DOHH2 (cell line): ENCODE results near the gene COL8A1.

Experiments used
- CTCF ChIP-seq: fragments of 200-600 bp; sonication (generic); IDR thresholded peaks from one replicate; pipeline ENCODE4 v1.5.1; 2014; ENCODE audit warnings: antibody characterized with exemption, mild to moderate bottlenecking, low read depth, low read length; ENCODE audit not compliant: poor library complexity, severe bottlenecking
- EZH2phosphoT487 ChIP-seq: fragments of 200-600 bp; sonication (generic); IDR thresholded peaks from 2 replicates; pipeline ENCODE4 v1.6.1; 2017; ENCODE audit warnings: borderline replicate concordance, mild to moderate bottlenecking, antibody characterized with exemption, low read length, moderate library complexity, mixed read lengths

- TF ChIP-seq CTCF (no peak), EZH2phosphoT487 (no peak)
These were observed 200.4 kb downstream of the COL8A1 start for GRCh38 chr3:99838755-99839154.
